Heart right ventricle (tissue), 16 donors: ENCODE data around the gene NKD1. TPM values are rescaled to one million over a fixed set of nuclear protein-coding genes. Genes with fewer than 3 reads are reported as not detected.

Experiments used
- ATAC-seq, 8 donors: fragments of 200-7000 bp; cut with Tn5 transposase; one replicate each; pipeline ENCODE4 v1.9.1; 2020; ENCODE audit warnings: mild to moderate bottlenecking in 8 of 8, moderate library complexity in 8 of 8, moderate number of reproducible peaks in 1 of 8
- DNase-seq, 2 donors: peaks; one replicate each; pipeline ENCODE4 v3.0.0-alpha.2; 2020
- H3K27ac ChIP-seq, 10 donors: fragments of 200-600 bp; sonication (generic) in 2 of 10; one replicate each; pipeline versions ENCODE4 v1.5.0 to v1.8.0; 2020 to 2022; ENCODE audit warnings: mild to moderate bottlenecking in 3 of 10
- H3K27me3 ChIP-seq, 7 donors: fragments of 200-600 bp; one replicate each; pipeline ENCODE4 v1.8.0; 2021 to 2022; ENCODE audit warnings: mild to moderate bottlenecking in 2 of 7
- H3K36me3 ChIP-seq, 9 donors: fragments of 200-600 bp; sonication (generic) in 1 of 9; one replicate each; pipeline versions ENCODE4 v1.5.0 to v1.8.0; 2020 to 2022; ENCODE audit warnings: mild to moderate bottlenecking in 2 of 9
- H3K4me1 ChIP-seq, 9 donors: fragments of 200-600 bp; sonication (generic) in 1 of 9; one replicate each; pipeline versions ENCODE4 v1.5.0 to v1.8.0; 2020 to 2022; ENCODE audit warnings: mild to moderate bottlenecking in 4 of 9
- H3K4me3 ChIP-seq, 10 donors: fragments of 200-600 bp; sonication (generic) in 2 of 10; one replicate each; pipeline versions ENCODE4 v1.5.0 to v1.8.0; 2020 to 2022; ENCODE audit warnings: mild to moderate bottlenecking in 7 of 10, moderate library complexity in 2 of 10
- H3K9me3 ChIP-seq, 11 donors: fragments of 200-600 bp in 10 of 11; sonication (generic) in 2 of 11; one replicate each; pipeline versions ENCODE4 v1.5.0 to v1.8.0; 2013 to 2022; ENCODE audit warnings: mild to moderate bottlenecking in 2 of 11, control low read depth in 1 of 11, moderate library complexity in 1 of 11
- CTCF ChIP-seq, 9 donors: fragments of 200-600 bp; sonication (generic) in 2 of 9; IDR thresholded peaks; one replicate each; pipeline versions ENCODE4 v1.5.0 to v1.8.0; 2021 to 2022; ENCODE audit warnings: antibody characterized with exemption in 9 of 9, mild to moderate bottlenecking in 5 of 9, moderate library complexity in 1 of 9
- WGBS, 2 donors: extraction: QIAGEN DNeasy Blood & Tissue Kit; methylation state at CpG; one replicate each; pipeline ENCODE4 v1.1.7; 2013; ENCODE audit warnings: inconsistent platforms in 1 of 2; 5-methylcytosine and 5-hydroxymethylcytosine counted together
- intact Hi-C, 10 donors: fragments of 100-400 bp; cut with DNase I; formaldehyde crosslinking; loops; one replicate each; pipeline versions ENCODE4 v1.11.1 to v1.14.2; 2022
- polyA plus RNA-seq, 2 donors: library from polyadenylated mRNA; stranded (reverse); fragments of 200-250 nt; gene quantifications; one replicate each; pipeline ENCODE4 v1.2.3, GENCODE V29; 2013
- total RNA-seq, 10 donors: library from RNA; stranded (reverse); fragmentation: NEBNext Ultra II Directional in 3 of 10; extraction: Animal tissue kit (Norgen Biotek cat#: 25700) in 3 of 10; gene quantifications; one replicate each; pipeline versions ENCODE4 v1.2.1 to v1.2.4, GENCODE V29; 2021 to 2023
- donor health status: Arrhythmogenic right ventricular cardiomyopathy.
- donor health status: ischemic (EF 13 %, LVEDD 7.1; RV severe dilation, severe dysfunction).
- donor health status: healthy with polysubstance abuse.
- donor health status: DM: no; HTN: yes; CAD: no.
- donor health status: DM: no; HTN: no; CAD: no.
- donor health status: ischemic (EF 25% LVEDD 6.9; RV normal size, moderate dysfunction).
- donor health status: ischemic (EF 25% LVEDD 5.7; RV mildly dilated, moderate dysfunction).
- donor health status: healthy.
- donor health status: DM: yes; HTN: yes; CAD: no.
- donor health status: Ischemic cardiomyopathy.
- donor health status: ischemic (EF 35%, LVEDD 5.7; RV mildly dilated, moderate dysfunction).
- donor health status: nonischemic (EF 11% LVEDD 7.7; RV severe dilation, severe dysfunction).
- donor health status: DM: yes; HTN: yes; CAD: no.
- donor health status: PGD.
- donor health status: ischemic (EF 29% LVEDD 5.4; RV normal size, mild dysfunction).
- donor health status: nonischemic (EF 23%, LVEDD 6.1; RV moderate dilation, normal function).

The NKD1 gene
- total and polyA plus RNA-seq, 12 donors: 0.22 to 1.1 (median 0.42) TPM

- Histone ChIP-seq H3K4me3 (no peak overlapping the region), H3K27me3 (peaks cover 0 to 21% (median 0%) of the 10 kb centered on the region in 7 donors), H3K27ac (no peak overlapping the region), H3K9me3 (peaks cover 0 to 44% (median 8%) of the 10 kb centered on the region in 11 donors), H3K36me3 (no peaks in the 10 kb centered on the region), H3K4me1 (no peaks in the 10 kb centered on the region)
- no peak for ATAC-seq
- intact Hi-C loops: no loop called here
- DNase-seq: no peak
- peak in 7 of 9 donors; percentile 6 to 66 (median 35) for TF ChIP-seq CTCF (IDR thresholded peaks at IDR 0.05)
- 54 to 57% methylated on average over 10 of the region's 10 CpGs for WGBS, 2 donors
Measured at GRCh38 chr16:50509521-50510341, 38.5 kb upstream of the NKD1 start.

GRCh38 chr16:50515218-50515617 lies 33.0 kb upstream of the NKD1 start:
- TF ChIP-seq CTCF (IDR thresholded peaks at IDR 0.05): no peak
- WGBS, 2 donors: 94 to 97% methylated on average over 1 of the region's 1 CpG

DNA sequence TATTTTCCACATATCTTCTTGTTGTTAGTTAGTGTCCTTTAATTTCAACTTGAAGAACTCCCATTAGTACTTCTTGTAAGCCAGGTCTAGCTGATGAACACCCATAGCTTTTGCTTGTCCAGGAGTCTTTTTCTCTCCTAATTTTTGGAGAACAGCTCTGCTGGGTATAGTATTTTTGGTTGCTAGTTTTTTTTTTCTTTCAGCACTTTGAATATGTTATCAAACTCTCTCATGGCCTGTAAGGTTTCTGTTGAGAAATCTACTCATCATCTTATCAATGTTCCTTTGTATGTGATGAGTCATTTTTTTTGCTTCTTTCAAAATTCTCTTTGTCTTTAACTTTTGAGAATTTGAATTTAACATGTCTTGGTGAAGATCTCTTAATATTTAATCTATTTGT lies 31.8 kb upstream of the NKD1 start:
- no peak for ATAC-seq
- Histone ChIP-seq H3K4me3 (no peak overlapping the region), H3K4me1 (no peaks in the 10 kb centered on the region), H3K9me3 (peaks cover 0 to 68% (median 28%) of the 10 kb centered on the region in 11 donors), H3K36me3 (no peaks in the 10 kb centered on the region), H3K27me3 (peaks cover 0 to 8% (median 3%) of the 10 kb centered on the region in 7 donors), H3K27ac (no peak overlapping the region)
- DNase-seq: no peak
- intact Hi-C loops: no loop called here
- no peak for TF ChIP-seq CTCF (IDR thresholded peaks at IDR 0.05)

More at GRCh38 chr16:50515218-50515617, 33.0 kb upstream of the NKD1 start:
- H3K27me3 ChIP-seq: peaks cover 0 to 3% (median 0%) of the 10 kb centered on the region in 7 donors
- H3K4me1 ChIP-seq: no peaks in the 10 kb centered on the region
- no peaks in the 10 kb centered on the region for H3K36me3 ChIP-seq
- H3K4me3 ChIP-seq: no peak overlapping the region
- no peak for ATAC-seq
- intact Hi-C loops: no loop called here
- no peak overlapping the region for H3K27ac ChIP-seq
- peaks cover 0 to 71% (median 28%) of the 10 kb centered on the region in 11 donors for H3K9me3 ChIP-seq
- no peak for DNase-seq

DNA sequence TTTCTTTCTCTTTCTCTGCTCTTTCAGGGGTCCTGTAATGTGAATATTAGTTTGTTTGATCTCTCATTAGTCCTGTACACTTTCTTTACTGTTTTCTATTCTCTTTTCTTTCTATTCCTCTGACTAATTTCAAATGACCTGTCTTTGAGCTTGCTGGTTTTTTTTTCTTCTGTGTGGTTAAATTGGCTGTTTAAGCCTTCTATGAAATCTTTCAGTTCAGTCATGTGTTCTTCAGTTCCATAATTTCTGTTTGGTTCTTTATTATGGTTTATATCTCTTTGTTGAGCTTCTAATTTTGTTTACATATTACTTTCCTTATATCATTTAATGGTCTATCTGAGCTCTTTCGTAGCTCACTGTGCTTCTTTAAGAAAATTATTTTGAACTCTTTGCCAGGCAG lies 31.3 kb upstream of the NKD1 start:
- DNase-seq: no peak
- Histone ChIP-seq H3K4me3 (no peak overlapping the region), H3K4me1 (no peaks in the 10 kb centered on the region), H3K27me3 (peaks cover 0 to 13% (median 8%) of the 10 kb centered on the region in 7 donors), H3K9me3 (peaks cover 0 to 63% (median 28%) of the 10 kb centered on the region in 11 donors), H3K36me3 (no peaks in the 10 kb centered on the region), H3K27ac (no peak overlapping the region)
- WGBS, 2 donors: 83 to 92% methylated on average over 1 of the region's 1 CpG
- intact Hi-C loops: no loop called here
- no peak for ATAC-seq
- TF ChIP-seq CTCF (IDR thresholded peaks at IDR 0.05): no peak
